GM13977 (cell line): Measurements from ENCODE around the gene TUBA3C.
"Not testable (repeated sequence)": the region's sequence is repeated elsewhere in the genome, so short reads cannot be mapped to it uniquely, and the experiment has no call there.

Experiments used
- DNase-seq: peaks from one replicate; pipeline ENCODE4 v3.0.0; 2012; ENCODE audit warnings: low spot score
- in situ Hi-C: fragments of 300-500 bp; cut with MboI; formaldehyde crosslinking; loops from one replicate; pipeline ENCODE4 v1.12.0; 2022; ENCODE audit warnings: low sequenced_read_pairs, low pct_unique_long_range_greater_than_20kb, mixed read lengths, inconsistent platforms; ENCODE audit not compliant: unreplicated experiment
- TF ChIP-seq, protein P1 (sequence below): IDR thresholded peaks from 2 replicates; pipeline ENCODE4 v1.5.1; 2012; ENCODE audit warnings: mild to moderate bottlenecking, control low read depth; ENCODE audit not compliant: insufficient read depth; ENCODE audit errors: extremely low read depth, missing control alignments

Gene TUBA3C

GRCh38 chr13:19181621-19182485 lies at the start of gene TUBA3C:
TSS of gene TUBA3C (minus strand) at chr13:19181824. CDS start at chr13:19181747, 77 bp downstream.
- DNase-seq: no peak
- in situ Hi-C loops: no loop called here
- TF ChIP-seq, protein P1, sequence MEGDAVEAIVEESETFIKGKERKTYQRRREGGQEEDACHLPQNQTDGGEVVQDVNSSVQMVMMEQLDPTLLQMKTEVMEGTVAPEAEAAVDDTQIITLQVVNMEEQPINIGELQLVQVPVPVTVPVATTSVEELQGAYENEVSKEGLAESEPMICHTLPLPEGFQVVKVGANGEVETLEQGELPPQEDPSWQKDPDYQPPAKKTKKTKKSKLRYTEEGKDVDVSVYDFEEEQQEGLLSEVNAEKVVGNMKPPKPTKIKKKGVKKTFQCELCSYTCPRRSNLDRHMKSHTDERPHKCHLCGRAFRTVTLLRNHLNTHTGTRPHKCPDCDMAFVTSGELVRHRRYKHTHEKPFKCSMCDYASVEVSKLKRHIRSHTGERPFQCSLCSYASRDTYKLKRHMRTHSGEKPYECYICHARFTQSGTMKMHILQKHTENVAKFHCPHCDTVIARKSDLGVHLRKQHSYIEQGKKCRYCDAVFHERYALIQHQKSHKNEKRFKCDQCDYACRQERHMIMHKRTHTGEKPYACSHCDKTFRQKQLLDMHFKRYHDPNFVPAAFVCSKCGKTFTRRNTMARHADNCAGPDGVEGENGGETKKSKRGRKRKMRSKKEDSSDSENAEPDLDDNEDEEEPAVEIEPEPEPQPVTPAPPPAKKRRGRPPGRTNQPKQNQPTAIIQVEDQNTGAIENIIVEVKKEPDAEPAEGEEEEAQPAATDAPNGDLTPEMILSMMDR: no peak

- not testable (repeated sequence) for DNase-seq
- in situ Hi-C loops: loop anchor here (10.0 kb wide), 1 partner anchor 497 kb away; no protein-coding TSS in a partner anchor
Measured at GRCh38 chr13:19207413-19207812, 25.8 kb upstream of the TUBA3C start.

- in situ Hi-C loops, DNase-seq: not testable (repeated sequence)
Measured at GRCh38 chr13:19192622-19193021, 11.0 kb upstream of the TUBA3C start.

DNA sequence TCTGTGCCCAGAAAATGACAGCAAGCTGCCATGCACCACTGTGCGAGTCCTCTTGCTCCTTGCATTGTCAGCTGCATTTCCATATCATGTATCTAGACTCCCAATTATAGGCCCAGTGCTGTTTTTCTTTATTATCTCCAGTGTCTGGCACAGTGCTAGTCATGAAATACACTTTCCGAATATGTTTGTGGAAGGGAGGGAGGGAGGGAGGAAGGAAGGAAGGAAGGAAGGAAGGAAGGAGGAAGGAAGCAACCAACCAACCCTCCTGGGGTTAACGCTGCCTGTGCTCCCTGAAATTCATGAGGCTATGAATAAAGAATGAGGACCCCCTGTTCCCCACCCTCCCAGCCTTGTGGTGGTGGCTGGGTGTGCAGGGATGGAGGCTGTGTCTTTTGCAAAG lies 8.3 kb upstream of the TUBA3C start:
- in situ Hi-C loops, DNase-seq: not testable (repeated sequence)

GRCh38 chr13:19189368-19189767 lies 7.7 kb upstream of the TUBA3C start:
- DNase-seq, in situ Hi-C loops: not testable (repeated sequence)

- TF ChIP-seq, protein P1: no peak
- in situ Hi-C loops: no loop called here
- DNase-seq: no peak
Measured at GRCh38 chr13:19185865-19186645, 4.4 kb upstream of the TUBA3C start.

- no peak for DNase-seq
- in situ Hi-C loops: no loop called here
- TF ChIP-seq, protein P1: no peak
Measured at GRCh38 chr13:19185086-19185864, 3.7 kb upstream of the TUBA3C start.

GRCh38 chr13:19184176-19184575 lies 2.6 kb upstream of the TUBA3C start:
- DNase-seq: no peak
- in situ Hi-C loops: no loop called here
- TF ChIP-seq, protein P1: no peak
